Cardiac muscle cell (in vitro differentiated cells and primary cell): Measurements from ENCODE around the gene NSMCE3. TPM values are rescaled to one million over a fixed set of nuclear protein-coding genes. Genes with fewer than 3 reads are reported as not detected.

Source experiments
- DNase-seq, 2 donors: peaks; one replicate each; pipeline versions ENCODE4 v3.0.0 to v3.0.0-alpha.2; 2010 to 2017; ENCODE audit warnings: low read depth in 1 of 2, low spot score in 1 of 2
- H3K27ac ChIP-seq: fragments of 200-600 bp; sonication (generic); 2 replicates; pipeline ENCODE4 v1.5.1; 2016
- H3K27me3 ChIP-seq: fragments of 200-600 bp; sonication (generic); 2 replicates; pipeline ENCODE4 v1.6.0; 2016; ENCODE audit warnings: control low read depth
- H3K36me3 ChIP-seq: fragments of 200-600 bp; sonication (generic); 2 replicates; pipeline ENCODE4 v1.5.1; 2016; ENCODE audit warnings: control low read depth
- H3K4me1 ChIP-seq: fragments of 200-600 bp; sonication (generic); 2 replicates; pipeline ENCODE4 v1.8.1; 2017; ENCODE audit warnings: low read depth, mild to moderate bottlenecking, mixed run types
- H3K4me3 ChIP-seq: fragments of 200-600 bp; sonication (generic); 2 replicates; pipeline ENCODE4 v1.5.1; 2016; ENCODE audit warnings: mild to moderate bottlenecking
- H3K9me3 ChIP-seq: fragments of 200-600 bp; sonication (generic); 2 replicates; pipeline ENCODE4 v1.5.1; 2017; ENCODE audit warnings: low read depth, mild to moderate bottlenecking, control low read depth
- polyA plus RNA-seq: library from polyadenylated mRNA; unstranded; fragments of >200 nt; fragmentation: Nextera tagmentation; extraction: Ambion mirVana; gene quantifications from 2 replicates; pipeline ENCODE4 v1.2.1, GENCODE V29; 2016
- total RNA-seq: library from RNA; depleted of rRNA; stranded (reverse); fragments of >200 nt; gene quantifications from 2 replicates; pipeline ENCODE4 v1.2.3, GENCODE V29; 2016
- TF ChIP-seq, protein P1 (sequence below): IDR thresholded peaks from 2 replicates; pipeline ENCODE4 v1.5.1; 2012; ENCODE audit warnings: low read depth, mild to moderate bottlenecking, low read length

Gene NSMCE3
- total and polyA plus RNA-seq, 2 experiments from 2014 or later = 21.1 to 22.2 TPM

GRCh38 chr15:29294732-29295325 lies 25.2 kb upstream of the NSMCE3 start:
- Histone ChIP-seq H3K36me3 (no peaks in the 10 kb centered on the region), H3K27ac (no peak overlapping the region), H3K4me1 (no peaks in the 10 kb centered on the region), H3K4me3 (no peak overlapping the region), H3K27me3 (no peaks in the 10 kb centered on the region), H3K9me3 (no peaks in the 10 kb centered on the region)
- TF ChIP-seq, protein P1, sequence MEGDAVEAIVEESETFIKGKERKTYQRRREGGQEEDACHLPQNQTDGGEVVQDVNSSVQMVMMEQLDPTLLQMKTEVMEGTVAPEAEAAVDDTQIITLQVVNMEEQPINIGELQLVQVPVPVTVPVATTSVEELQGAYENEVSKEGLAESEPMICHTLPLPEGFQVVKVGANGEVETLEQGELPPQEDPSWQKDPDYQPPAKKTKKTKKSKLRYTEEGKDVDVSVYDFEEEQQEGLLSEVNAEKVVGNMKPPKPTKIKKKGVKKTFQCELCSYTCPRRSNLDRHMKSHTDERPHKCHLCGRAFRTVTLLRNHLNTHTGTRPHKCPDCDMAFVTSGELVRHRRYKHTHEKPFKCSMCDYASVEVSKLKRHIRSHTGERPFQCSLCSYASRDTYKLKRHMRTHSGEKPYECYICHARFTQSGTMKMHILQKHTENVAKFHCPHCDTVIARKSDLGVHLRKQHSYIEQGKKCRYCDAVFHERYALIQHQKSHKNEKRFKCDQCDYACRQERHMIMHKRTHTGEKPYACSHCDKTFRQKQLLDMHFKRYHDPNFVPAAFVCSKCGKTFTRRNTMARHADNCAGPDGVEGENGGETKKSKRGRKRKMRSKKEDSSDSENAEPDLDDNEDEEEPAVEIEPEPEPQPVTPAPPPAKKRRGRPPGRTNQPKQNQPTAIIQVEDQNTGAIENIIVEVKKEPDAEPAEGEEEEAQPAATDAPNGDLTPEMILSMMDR = no peak
- no peak for DNase-seq

DNA sequence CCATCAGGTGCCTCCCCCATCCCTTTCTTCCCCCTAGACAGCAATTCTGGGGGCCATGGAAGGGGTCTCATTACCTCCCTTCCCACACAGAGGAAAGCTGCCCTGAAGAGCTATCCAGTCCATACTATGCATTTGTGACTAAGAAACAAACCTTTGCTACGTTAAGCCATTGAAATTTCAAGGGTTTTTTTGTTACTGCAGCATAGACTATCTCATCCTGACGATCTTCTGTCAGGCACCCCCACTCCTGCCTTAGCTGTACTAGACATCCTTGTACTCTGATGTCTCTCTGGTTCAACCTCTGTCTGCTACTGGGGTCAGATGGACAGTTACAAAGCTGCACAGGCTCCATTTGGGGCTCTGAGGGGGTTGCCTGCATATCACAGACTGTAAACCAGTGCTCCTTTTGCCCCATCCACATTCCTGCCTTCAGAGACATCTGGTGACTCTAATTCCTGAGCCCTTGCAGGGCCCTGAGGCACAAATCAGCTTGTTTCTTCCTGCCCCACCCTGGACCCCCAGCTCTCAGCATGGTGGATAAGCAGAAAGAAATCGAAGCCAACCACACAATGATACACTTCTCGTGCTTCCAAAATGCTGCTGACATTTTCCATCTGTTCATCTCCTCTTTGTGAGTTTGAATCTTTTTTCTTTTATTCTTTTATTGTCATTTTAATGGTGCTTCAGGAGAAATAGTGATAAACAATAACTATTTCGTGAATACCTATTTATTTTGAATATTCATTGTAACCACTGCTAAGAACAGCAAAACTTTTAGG lies 21.6 kb upstream of the NSMCE3 start:
- TF ChIP-seq, protein P1 = no peak
- no peaks in the 10 kb centered on the region for H3K4me1 ChIP-seq

GRCh38 chr15:29289173-29289572 lies 19.6 kb upstream of the NSMCE3 start:
- H3K4me3 ChIP-seq = no peak overlapping the region
- DNase-seq = no peak
- H3K36me3 ChIP-seq = no peaks in the 10 kb centered on the region
- H3K27ac ChIP-seq = no peak overlapping the region
- TF ChIP-seq, protein P1 = no peak
- no peaks in the 10 kb centered on the region for H3K4me1 ChIP-seq
- no peaks in the 10 kb centered on the region for H3K27me3 ChIP-seq
- H3K9me3 ChIP-seq = no peaks in the 10 kb centered on the region

More for the DNA sequence above, 21.6 kb upstream of the NSMCE3 start:
- Histone ChIP-seq H3K27me3 (no peaks in the 10 kb centered on the region), H3K36me3 (no peaks in the 10 kb centered on the region), H3K27ac (no peak overlapping the region), H3K4me3 (no peak overlapping the region), H3K9me3 (no peaks in the 10 kb centered on the region)
- no peak for DNase-seq

DNA sequence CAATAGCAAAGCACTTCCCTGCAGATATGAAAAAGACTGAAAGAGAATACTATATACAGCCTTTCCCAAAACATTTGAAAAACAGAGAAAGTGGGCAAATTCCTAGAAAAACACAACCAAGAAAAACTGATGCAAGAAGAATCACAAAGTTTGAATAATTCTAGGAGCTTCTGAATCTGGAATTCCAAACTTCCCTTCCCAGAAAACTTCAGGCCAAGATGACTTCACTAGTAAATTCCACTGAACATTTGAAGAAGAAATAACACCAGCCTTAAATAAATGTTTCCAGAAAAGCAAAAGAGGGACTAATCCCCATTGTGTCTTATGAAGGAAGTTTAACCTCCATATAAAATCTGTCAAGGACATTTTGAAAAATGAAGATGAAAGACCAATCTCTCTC lies 15.8 kb upstream of the NSMCE3 start:
- no peak overlapping the region for H3K27ac ChIP-seq
- H3K4me1 ChIP-seq = no peaks in the 10 kb centered on the region
- no peaks in the 10 kb centered on the region for H3K36me3 ChIP-seq
- no peaks in the 10 kb centered on the region for H3K9me3 ChIP-seq
- no peaks in the 10 kb centered on the region for H3K27me3 ChIP-seq
- DNase-seq = no peak
- TF ChIP-seq, protein P1 = no peak
- no peak overlapping the region for H3K4me3 ChIP-seq

GRCh38 chr15:29283381-29283780 lies 13.8 kb upstream of the NSMCE3 start:
- Histone ChIP-seq H3K4me3 (no peak overlapping the region), H3K9me3 (no peaks in the 10 kb centered on the region), H3K27ac (no peak overlapping the region), H3K4me1 (peaks cover 2% of the 10 kb centered on the region), H3K27me3 (no peaks in the 10 kb centered on the region), H3K36me3 (no peaks in the 10 kb centered on the region)
- no peak for DNase-seq
- TF ChIP-seq, protein P1 = no peak
